ENCODE results near the gene ZNF493.
A peak's percentile ranks its signal among the peaks of the same experiment; 100 is the strongest.

Gene ZNF493

DNA sequence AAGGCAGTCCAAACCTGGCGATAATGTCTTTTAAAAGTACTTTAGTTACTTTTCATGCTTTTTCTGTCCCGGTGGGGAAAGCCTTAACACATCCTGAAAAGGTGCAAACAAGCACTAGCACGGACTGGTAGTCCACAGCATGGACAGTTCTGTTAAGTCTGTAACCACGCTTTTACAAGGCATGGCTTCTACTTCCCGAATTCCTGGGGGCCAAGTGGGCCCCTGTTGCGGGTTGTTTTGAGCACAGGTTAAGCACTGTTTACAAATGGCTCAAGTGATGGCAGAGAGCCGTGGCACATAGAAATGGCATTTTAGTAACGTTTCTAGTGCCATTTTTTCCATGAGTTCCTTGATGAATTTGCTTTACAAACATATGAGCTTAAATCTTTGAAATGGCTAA lies 37.6 kb downstream of the ZNF493 start:
- Mint-ChIP-seq H3K27me3 (ENCODE audit: low read depth) (no peaks in the 10 kb centered on the region), H3K9me3 (peaks cover 67% of the 10 kb centered on the region), H3K27ac (no peak overlapping the region), H3K36me3 (ENCODE audit: low read depth) (no peaks in the 10 kb centered on the region), H3K4me1 (ENCODE audit: low read depth) (no peaks in the 10 kb centered on the region), H3K4me3 (no peak overlapping the region)

DNA sequence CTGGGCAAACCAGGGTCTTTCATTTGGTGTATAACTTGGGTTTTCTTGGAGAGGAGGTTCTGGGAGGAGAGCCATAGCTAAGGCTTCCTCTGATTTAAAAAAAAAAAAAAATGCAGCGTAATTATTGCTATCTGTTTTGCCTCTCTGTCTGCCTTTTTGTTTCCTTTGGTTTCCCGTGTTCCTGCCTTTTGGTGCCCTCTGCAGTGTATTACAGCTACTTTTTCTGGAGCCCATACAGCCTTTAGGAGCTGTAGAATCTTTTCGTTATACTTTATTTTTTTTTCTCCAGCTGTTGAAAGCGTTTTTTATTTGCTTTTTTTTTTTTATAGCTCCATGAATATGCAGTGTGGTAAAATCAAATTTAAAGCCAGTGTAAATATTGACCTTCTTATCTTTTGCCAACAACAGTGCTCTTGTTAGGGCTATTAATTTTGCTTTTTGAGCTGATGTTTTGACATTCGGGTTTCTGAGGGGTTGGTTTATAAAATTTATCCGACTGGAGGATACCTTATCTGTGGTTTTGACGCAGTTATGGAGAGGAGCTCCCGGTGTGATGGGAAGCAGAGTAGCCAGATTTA lies 38.1 kb downstream of the ZNF493 start:
- H3K4me3 Mint-ChIP-seq: no peak overlapping the region
- no peaks in the 10 kb centered on the region for H3K4me1 Mint-ChIP-seq (ENCODE audit: low read depth)
- no peaks in the 10 kb centered on the region for H3K27me3 Mint-ChIP-seq (ENCODE audit: low read depth)
- no peak overlapping the region for H3K27ac Mint-ChIP-seq
- H3K9me3 Mint-ChIP-seq: peaks cover 67% of the 10 kb centered on the region
- H3K36me3 Mint-ChIP-seq (ENCODE audit: low read depth): peaks cover 2% of the 10 kb centered on the region

DNA sequence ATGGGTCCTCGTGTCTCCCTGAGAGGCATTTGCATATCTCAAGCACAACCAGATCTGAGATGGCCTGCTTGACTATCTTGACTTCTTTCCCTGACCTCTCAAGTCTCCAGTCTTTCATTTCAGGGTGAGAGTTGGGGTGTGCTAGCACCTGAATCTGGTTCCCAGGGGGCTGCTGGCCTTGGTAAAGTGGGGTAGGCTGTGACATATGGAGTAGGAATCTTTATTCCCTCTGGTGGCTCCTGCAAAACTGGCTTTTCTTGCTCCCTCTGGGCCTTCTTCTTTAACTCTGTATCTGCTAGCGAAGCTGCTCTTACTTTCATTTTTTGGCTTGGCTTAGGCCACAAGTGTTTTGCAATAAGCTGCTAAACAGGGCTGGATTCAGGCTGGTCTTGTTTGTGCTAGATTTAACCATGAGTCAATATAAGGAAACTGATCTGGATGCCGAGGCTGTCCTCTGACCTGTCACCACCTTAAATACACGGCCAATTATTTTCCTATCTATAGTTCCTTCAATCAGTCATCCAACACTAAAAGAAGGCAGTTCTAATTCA lies 42.3 kb downstream of the ZNF493 start:
- Mint-ChIP-seq H3K9me3 (peaks cover 52% of the 10 kb centered on the region), H3K27me3 (ENCODE audit: low read depth) (no peaks in the 10 kb centered on the region), H3K4me3 (no peak overlapping the region), H3K36me3 (ENCODE audit: low read depth) (peaks cover 2% of the 10 kb centered on the region), H3K27ac (no peak overlapping the region), H3K4me1 (ENCODE audit: low read depth) (no peaks in the 10 kb centered on the region)

DNA sequence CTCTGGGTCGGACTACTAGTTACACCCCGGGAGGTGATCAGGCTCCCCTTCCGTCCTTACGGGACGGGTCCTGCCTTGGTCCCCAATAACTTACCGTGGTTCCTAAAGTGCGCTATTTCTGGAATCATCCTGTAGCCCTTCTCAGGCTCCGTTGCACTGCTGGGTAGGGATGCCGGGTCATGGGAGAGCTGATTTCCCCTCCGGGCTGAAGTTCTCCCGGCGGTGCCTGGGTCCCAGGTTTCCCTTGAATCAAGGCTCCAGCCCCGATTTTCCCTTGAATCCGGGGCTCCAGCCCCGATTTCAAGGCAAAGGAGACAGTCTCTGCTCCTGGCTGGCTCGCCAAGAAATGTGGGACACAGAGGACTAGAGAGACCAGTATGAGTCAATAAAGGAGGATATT lies 43.4 kb downstream of the ZNF493 start:
- no peak overlapping the region for H3K4me3 Mint-ChIP-seq
- no peaks in the 10 kb centered on the region for H3K4me1 Mint-ChIP-seq (ENCODE audit: low read depth)
- H3K36me3 Mint-ChIP-seq (ENCODE audit: low read depth): peaks cover 2% of the 10 kb centered on the region
- no peak overlapping the region for H3K27ac Mint-ChIP-seq
- H3K9me3 Mint-ChIP-seq: peaks cover 56% of the 10 kb centered on the region
- H3K27me3 Mint-ChIP-seq (ENCODE audit: low read depth): no peaks in the 10 kb centered on the region

DNA sequence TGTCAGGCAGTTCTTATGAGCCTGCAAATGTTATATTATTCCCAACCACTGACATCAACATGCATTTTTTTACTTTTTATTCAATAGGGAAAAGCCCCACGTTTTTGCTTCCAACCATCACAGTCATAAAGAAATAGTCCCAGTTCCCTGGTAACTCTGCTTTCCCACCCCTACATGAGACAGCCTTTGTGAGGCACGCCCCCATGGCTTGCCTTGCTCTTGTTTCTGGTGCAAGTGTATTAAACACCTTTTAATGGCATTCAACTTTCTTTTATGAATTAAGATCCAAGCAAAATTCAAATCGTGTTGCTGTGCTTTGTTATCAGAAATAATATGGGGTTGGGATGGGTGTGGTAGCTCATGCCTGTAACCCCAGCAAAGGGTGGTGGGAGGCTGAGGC lies 54.3 kb downstream of the ZNF493 start:
- H3K9me3 Mint-ChIP-seq: peaks cover 48% of the 10 kb centered on the region
- no peaks in the 10 kb centered on the region for H3K4me1 Mint-ChIP-seq (ENCODE audit: low read depth)
- H3K36me3 Mint-ChIP-seq (ENCODE audit: low read depth): no peaks in the 10 kb centered on the region
- no peaks in the 10 kb centered on the region for H3K27me3 Mint-ChIP-seq (ENCODE audit: low read depth)
- H3K27ac Mint-ChIP-seq: no peak overlapping the region
- no peak overlapping the region for H3K4me3 Mint-ChIP-seq

DNA sequence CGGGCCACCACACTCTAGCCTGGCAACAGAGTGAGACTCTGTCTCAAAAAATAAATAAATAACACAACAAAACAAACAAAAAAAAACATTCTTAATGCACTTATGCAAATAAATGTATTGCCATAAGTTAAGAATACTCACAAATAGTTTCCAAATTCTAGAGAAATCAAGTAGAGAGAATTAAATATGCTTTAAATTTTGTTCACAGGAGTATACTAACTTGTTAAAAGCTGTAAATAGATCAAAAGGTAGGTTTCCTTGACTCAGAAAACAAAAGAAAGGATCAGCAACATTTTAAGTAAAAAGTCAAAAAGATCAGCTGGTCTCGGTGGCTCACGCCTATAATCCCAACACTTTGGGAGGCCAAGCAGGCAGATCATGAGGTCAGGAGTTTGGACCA lies 58.0 kb downstream of the ZNF493 start:
- Mint-ChIP-seq H3K4me3 (no peak overlapping the region), H3K9me3 (peaks cover 30% of the 10 kb centered on the region), H3K4me1 (ENCODE audit: low read depth) (no peaks in the 10 kb centered on the region), H3K27me3 (ENCODE audit: low read depth) (no peaks in the 10 kb centered on the region), H3K27ac (no peak overlapping the region), H3K36me3 (ENCODE audit: low read depth) (no peaks in the 10 kb centered on the region)

DNA sequence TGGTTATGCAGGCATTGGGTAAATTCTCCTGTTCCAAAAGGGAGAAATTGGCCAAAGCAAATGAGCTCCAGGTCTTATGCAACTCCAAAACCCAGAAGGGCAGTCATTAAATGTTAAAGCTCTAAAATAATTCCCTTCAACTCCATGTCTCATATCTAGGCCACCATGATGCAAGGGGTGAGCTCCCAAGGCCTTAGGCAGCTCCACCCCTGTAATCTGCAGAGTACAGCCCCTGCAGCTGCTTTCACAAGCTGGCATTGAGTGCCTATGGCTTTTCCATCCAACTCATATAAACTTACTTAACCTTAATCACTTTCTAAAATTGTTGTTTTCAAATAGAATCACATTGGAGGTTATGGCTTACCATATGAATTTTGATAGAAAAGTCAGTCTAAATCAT lies 63.8 kb downstream of the ZNF493 start:
- Mint-ChIP-seq H3K4me1 (ENCODE audit: low read depth) (no peaks in the 10 kb centered on the region), H3K27ac (no peak overlapping the region), H3K4me3 (no peak overlapping the region), H3K27me3 (ENCODE audit: low read depth) (no peaks in the 10 kb centered on the region), H3K9me3 (peaks cover 33% of the 10 kb centered on the region), H3K36me3 (ENCODE audit: low read depth) (peaks cover 6% of the 10 kb centered on the region)

DNA sequence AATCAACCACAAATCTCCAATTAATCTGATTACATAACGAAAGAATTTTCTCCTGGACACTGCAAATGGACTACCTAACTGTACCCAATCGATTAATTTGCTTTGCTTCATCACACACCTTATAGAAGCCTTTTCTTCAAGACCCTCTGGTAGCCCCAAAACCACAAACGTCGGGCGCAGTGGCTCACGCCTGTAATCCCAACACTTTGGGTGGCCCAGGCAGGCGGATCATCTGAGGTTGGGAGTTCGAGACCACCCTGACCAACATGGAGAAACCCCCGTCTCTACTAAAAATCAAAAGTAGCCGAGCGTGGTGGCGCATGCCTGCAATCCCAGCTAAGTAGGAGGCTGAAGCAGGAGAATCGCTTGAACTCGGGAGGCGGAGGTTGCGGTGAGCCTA lies 65.6 kb downstream of the ZNF493 start:
- peaks cover 6% of the 10 kb centered on the region for H3K36me3 Mint-ChIP-seq (ENCODE audit: low read depth)
- H3K27ac Mint-ChIP-seq: no peak overlapping the region

DNA sequence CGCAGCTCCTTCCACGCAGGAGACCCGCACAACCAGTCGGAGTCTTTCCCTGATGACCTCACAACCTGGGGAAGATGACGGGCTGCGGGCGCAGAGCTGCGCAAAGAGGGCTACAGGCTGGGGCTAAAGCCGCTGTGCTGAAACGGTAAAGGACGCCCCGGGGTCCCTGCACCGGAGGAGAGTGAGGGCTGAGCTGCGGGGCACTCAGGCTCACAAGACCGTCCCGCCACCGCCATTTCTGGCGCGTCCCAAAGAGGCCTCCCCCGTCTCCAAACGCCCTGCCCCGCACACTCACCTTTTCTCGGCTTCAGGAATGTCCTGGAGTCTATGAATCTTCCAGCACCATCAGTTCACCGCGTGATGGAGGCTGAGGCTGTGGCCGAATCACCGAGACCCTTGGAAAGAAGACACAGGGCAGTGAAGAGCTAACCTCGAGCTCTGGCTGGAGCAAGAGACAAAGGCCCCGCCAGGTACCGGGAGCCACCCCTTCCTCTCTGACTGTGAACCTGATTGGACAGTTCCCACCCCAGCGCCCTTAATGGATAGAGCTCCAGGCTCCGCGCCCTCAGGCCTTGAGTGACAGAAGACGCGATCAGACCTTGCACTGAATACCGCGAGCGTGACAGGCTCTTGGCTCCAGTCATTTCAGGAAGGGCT lies 66.6 kb downstream of the ZNF493 start:
- Mint-ChIP-seq H3K36me3 (ENCODE audit: low read depth) (peaks cover 6% of the 10 kb centered on the region), H3K9me3 (peaks cover 26% of the 10 kb centered on the region), H3K4me3 (peak overlapping the region; percentile 79), H3K4me1 (ENCODE audit: low read depth) (no peaks in the 10 kb centered on the region), H3K27me3 (ENCODE audit: low read depth) (no peaks in the 10 kb centered on the region), H3K27ac (peak overlapping the region; percentile 63)

More for the DNA sequence above, 65.6 kb downstream of the ZNF493 start:
- Mint-ChIP-seq H3K4me3 (no peak overlapping the region), H3K27me3 (ENCODE audit: low read depth) (no peaks in the 10 kb centered on the region), H3K9me3 (peaks cover 32% of the 10 kb centered on the region), H3K4me1 (ENCODE audit: low read depth) (no peaks in the 10 kb centered on the region)

DNA sequence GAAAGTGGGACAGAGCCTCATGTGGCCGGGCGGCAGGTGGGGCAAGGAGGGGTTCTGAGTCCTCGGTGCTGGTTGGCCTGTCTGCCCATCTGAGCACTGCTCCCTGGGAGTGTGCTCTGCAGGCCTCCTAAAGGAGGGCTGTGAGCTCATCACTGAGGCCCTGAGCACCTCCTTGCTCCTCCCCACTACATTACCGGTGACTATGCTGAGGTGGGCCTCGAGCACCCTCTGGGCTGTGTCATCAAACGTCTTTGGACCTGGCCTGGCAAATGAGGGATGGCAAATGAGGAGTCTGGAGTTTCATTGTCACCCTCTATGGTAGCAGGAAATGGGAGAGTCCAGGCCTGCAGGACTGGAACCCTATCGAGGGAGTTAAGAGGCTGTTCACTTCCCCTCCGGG lies 69.7 kb downstream of the ZNF493 start:
- H3K36me3 Mint-ChIP-seq (ENCODE audit: low read depth): peaks cover 2% of the 10 kb centered on the region
- no peaks in the 10 kb centered on the region for H3K4me1 Mint-ChIP-seq (ENCODE audit: low read depth)
- H3K27ac Mint-ChIP-seq: no peak overlapping the region
- H3K9me3 Mint-ChIP-seq: peaks cover 23% of the 10 kb centered on the region
- no peak overlapping the region for H3K4me3 Mint-ChIP-seq
- no peaks in the 10 kb centered on the region for H3K27me3 Mint-ChIP-seq (ENCODE audit: low read depth)

DNA sequence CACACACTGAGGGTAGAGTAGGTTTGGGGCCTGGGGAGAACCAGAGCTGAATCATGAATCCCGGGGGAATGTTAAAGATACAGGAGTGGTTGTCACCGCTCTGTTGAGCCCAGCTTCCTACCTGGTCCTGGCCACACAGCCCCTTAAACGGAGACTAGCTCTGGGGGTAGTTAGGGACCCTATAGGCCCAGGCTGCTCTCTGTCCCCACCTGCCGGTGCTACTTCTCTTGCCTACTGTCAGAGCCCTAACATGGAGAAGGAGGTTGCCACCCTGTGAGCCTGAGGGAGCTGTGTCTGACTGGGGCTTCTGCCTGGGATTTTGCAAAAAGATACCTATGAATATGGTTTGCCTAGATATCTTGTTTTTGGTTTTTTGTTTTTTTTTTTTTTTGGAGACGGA lies 71.9 kb downstream of the ZNF493 start:
- Mint-ChIP-seq H3K27ac (no peak overlapping the region), H3K4me1 (ENCODE audit: low read depth) (no peaks in the 10 kb centered on the region), H3K9me3 (peaks cover 13% of the 10 kb centered on the region), H3K36me3 (ENCODE audit: low read depth) (no peaks in the 10 kb centered on the region), H3K27me3 (ENCODE audit: low read depth) (no peaks in the 10 kb centered on the region), H3K4me3 (no peak overlapping the region)

DNA sequence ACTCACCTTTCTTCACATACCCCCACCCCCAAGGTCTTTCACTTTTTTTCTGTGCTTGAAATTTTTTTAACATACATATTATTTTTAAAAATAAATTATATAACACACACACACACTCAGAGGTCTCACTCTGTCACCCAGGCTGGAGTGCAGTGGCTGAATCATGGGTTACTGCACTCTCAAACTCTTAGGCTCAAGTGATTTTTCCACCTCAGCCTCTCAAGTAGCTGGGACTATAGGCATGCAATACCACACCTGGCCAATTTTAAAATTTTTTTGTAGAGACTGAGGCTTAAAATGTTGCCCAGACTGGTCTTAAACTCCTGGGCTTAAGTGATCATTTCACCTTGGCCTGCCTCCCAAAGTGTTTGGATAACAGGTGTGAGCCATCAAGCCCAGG lies 75.6 kb downstream of the ZNF493 start:
- Mint-ChIP-seq H3K4me1 (ENCODE audit: low read depth) (no peaks in the 10 kb centered on the region), H3K36me3 (ENCODE audit: low read depth) (no peaks in the 10 kb centered on the region)

DNA sequence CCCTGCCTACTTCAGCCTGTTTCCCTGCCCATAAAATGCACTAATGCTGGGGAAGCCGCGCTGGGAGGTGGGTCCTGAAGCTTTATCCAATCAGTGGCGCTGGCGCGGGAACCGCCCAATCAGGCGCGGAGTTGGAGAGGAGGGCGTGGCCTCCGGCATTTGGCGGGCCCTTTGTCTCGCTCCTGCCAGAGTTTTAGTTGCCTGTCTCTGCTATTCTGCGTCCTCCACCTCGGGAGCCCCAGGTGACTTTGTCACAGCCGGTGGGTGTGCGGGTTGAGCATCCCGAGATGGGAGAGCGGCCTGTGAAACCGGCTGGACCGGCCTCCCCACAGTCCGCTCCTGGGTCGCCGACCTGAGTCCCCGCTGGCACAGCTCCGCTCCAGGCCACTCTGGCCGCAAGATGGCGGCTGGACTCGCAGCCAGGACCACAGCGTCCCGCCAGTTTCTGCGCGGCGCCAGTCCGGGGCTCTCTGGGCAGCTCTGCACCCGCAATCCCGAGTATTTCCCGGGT lies 77.8 kb downstream of the ZNF493 start:
- no peaks in the 10 kb centered on the region for H3K27me3 Mint-ChIP-seq (ENCODE audit: low read depth)
- H3K9me3 Mint-ChIP-seq: peaks cover 18% of the 10 kb centered on the region
- no peak overlapping the region for H3K27ac Mint-ChIP-seq
- no peaks in the 10 kb centered on the region for H3K4me1 Mint-ChIP-seq (ENCODE audit: low read depth)
- peak overlapping the region; percentile 37 for H3K4me3 Mint-ChIP-seq
- no peaks in the 10 kb centered on the region for H3K36me3 Mint-ChIP-seq (ENCODE audit: low read depth)

More for the DNA sequence above, 75.6 kb downstream of the ZNF493 start:
- Mint-ChIP-seq H3K9me3 (peaks cover 11% of the 10 kb centered on the region), H3K27me3 (ENCODE audit: low read depth) (no peaks in the 10 kb centered on the region), H3K27ac (no peak overlapping the region), H3K4me3 (no peak overlapping the region)
